Ecto neural progenitor cell (in vitro differentiated cells): ENCODE results near the gene PXN.
A peak's percentile ranks its signal among the peaks of the same experiment; 100 is the strongest.
"Not testable (repeated sequence)": the region's sequence is repeated elsewhere in the genome, so short reads cannot be mapped to it uniquely, and the experiment has no call there.

Experiments used
- DNase-seq: peaks from one replicate; pipeline ENCODE4 v3.0.0-alpha.2; 2018; ENCODE audit warnings: low spot score

Gene PXN

DNA sequence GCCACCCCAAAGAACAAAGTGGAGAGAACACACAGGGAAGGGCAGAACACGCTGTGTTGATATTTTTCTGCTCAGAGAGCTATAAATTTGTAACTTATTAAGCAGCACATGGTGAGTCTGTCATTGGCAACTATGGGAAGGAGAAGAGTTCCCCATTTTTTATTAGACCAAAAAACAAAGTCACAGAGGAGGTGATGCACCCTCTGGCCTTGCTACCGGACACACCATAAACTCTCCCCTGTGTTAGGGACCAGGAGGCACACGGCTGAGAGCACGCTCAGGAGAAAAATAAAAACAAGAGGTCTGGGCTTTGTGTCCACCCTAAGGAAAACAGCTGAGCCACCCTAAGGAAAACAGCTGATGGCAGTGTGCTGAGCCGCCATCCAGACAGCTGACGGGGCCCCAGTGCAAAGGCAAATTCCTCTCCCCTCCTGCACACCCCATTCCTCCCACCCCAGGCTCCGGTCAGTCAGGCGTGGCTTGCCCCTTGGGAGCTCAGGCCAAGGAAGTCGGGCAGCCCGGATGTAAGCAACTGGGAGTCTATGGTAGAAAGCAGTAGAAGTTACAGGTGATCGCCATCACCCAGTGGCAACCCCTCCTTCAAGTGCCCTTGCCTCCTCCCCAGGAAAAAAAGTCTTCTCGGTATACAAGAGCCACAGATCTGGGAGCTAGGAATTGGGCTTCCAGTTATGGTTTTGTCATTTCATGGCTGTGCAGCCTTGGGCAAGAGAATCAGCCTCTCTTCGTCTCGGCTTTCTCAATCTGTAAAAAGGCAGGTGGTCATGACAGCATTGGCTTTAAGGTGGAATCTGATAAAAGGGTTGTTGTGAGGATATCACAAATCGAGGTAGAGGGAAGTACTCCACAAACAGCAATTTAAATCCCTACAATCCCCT is 2.4 kb downstream of the PXN start:
- no peak for DNase-seq

DNA sequence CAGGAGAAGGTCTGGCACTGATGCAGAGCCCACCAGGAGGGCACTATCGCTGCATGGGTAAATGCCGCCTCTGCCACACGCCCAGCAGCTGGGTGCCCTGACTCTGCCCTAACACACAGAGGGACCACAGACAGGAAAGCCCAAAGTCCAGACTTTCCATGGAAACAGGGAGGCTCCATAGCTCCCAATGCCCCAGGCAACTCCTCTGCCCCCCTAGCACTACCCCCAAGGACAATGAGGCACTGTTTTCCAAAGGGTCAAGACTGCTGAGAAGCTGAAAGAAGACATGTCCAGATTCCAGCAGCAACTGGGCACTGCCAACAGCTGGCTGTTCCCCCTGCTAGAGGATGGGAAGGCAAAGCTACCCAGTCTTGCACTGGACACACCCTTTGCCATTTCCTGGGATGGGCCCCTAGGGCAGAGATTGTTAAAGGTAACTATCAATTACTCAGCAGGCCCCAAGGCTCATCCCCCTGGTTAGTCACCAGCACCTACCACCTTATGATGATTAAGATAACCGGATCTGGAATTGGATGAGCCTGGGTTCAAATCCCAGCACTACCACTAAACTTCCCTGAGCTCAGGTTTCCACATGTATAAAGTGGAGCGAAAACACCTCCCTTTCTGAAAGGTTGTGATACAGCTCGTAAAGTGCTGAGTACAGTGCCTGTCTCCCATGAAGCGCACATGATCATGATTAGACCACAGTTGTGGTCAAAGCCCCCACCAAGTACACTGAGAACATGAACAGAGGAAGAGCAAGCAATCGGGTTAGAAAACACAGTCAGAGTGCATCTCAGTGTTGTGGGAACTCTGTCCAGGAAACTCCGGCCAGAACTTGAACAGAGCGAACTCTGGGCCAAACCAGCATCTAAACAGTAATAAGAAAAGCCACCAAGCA is 3.3 kb downstream of the PXN start:
- DNase-seq, result no peak

DNA sequence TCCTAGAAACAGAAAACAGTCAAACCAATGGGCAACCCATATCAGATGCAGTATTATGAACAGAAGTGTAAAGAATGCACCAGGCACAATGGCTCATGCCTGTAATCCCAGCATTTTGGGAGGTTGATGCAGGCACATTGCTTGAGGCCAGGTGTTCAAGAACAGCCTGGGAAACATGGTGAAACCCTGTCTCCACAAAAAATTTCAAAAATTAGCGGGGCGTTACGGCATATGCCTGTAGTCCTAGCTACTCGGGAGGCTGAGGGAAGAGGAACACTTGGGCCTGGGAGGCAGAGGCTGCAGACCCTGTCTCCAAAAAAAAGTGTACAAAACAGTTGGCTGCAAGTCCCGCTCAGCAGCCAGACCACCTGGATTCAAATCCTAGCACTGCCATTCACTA is 4.9 kb downstream of the PXN start:
- DNase-seq, result no peak

DNA sequence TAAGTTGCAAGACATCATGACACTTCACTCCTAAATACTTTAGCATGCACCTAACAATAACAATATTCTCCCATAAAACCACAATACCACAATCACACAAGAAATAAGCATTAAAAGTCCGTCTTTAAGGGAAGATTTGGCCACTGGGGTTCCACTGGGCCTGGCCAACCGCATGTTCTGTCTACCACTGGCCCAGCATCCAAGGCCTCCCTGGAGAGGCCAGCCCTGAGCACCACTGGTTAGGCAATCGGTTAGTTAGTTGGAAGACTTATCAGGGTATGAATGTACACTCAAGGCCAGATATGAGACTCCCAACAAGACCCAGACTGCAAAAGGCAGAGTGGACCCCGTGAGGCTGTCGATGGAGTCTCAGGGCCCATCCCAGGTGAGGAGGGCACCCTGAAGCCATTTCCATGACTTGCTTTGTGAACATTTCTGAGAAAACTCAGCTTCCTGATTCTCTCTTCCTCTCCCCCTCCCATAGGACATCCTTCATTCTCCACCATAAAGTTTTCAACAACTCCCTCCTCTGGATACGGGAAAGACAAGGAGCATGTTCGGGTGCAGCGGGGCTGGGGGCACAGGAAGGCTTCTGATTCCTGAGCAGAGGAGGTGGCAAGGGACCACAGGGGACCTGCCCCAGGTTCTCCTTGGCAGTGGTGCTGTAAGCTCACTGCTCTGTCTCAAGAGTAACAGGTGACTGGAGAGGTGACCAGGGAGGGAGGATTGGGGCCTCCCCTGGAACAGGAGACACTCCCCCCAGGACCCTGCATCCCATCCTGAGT is 5.9 kb downstream of the PXN start:
- no peak for DNase-seq

DNA sequence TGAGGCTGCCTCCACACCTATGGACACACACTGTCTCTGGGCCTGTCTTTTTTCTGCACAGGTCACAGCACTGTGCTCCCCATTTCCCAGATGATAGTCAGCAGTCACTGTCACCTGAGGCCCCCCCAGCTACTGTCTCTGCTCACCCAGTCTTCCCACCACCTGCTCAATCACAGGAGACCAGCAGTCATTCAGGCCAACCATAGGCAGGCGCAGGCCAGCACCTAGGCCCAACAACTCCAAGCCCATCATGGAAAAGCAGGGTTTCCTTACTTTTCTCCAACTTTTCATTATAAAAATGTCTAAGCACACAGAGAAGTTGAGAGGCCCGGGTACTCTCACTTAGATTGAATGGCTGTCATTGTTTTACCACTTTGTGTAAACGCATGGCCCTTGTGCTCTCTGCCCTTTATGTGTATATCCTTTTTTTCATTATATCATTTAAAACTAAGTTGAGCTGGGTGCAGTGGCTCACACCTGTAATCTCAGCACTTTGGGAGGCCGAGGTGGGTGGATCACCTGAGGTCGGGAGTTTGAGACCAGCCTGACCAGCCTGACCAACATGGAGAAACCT is 7.1 kb downstream of the PXN start:
- DNase-seq, result no peak

DNA sequence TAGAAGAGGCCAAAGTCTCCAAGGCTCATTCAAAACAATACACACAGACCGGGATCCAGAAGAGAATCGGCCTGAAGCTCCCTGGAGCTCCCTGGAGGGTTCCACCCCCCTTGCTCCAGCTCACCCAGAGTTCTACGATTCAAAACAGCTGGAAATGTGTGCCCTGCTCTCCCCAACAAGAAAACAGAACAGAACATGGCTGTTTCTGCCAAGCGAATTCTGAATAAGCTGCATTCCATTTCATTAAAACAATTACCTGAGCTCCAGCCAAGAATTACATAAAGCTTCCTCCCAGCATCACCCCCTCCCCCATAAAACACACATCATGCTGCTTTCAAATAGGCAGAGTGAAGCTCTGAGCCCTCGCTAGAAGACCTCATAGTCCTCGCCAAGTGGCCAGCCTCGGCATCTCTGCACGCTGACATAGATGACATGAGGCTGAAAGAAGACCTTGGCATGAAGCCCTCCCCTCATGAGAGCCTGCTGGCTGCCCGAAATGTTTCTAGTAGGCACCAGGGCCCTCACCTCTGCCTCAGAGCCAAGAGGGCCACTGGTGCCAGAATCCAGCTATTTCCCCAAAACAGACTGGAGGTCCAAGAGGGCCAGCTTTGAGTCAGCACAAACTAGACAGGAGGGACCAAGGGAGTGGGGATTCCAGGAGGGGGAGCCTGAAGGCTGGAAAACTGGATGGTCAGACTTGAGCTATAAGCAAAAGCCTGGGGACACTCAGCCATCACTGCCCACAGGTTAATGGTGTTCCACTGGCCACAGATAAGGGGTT is 8.3 kb downstream of the PXN start:
- no peak for DNase-seq

DNA sequence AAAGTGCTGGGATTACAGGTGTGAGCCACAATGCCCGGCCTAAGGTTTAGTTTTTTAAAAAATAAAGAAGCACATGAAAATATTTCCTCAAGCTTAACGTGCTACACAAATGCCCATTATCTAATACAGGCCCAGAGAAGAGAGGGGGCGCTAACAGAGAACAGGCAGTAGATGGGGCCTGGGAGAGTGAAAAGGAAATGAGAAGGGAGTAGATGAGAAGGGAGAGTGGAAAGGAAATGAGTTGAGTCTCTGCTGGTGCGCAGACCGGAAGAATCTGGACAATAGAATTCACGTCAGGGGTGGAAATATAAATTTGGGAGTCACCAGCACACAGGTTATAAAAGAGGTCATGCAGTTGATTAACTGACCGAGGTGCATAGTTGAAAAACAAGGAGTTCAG is 10.7 kb downstream of the PXN start:
- no peak for DNase-seq

DNA sequence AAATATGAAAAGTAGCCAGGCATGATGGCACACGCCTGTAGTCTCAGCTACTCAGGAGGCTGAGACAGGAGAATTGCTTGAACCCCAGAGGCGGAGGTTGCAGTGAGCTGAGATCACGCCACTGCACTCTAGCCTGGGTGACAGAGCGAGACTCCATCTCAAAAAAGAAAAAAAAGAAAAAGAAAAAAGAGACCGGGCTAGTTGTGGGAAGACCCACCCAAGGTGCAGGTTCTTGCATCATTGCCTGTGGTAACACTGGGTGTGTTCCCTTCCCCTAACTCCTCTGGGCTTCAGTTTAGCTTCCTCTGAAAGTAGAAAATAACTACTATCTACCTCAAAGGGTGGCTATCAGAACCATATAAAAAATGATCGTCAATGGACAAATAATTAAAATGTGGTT is 12.2 kb downstream of the PXN start:
- not testable (repeated sequence) for DNase-seq

DNA sequence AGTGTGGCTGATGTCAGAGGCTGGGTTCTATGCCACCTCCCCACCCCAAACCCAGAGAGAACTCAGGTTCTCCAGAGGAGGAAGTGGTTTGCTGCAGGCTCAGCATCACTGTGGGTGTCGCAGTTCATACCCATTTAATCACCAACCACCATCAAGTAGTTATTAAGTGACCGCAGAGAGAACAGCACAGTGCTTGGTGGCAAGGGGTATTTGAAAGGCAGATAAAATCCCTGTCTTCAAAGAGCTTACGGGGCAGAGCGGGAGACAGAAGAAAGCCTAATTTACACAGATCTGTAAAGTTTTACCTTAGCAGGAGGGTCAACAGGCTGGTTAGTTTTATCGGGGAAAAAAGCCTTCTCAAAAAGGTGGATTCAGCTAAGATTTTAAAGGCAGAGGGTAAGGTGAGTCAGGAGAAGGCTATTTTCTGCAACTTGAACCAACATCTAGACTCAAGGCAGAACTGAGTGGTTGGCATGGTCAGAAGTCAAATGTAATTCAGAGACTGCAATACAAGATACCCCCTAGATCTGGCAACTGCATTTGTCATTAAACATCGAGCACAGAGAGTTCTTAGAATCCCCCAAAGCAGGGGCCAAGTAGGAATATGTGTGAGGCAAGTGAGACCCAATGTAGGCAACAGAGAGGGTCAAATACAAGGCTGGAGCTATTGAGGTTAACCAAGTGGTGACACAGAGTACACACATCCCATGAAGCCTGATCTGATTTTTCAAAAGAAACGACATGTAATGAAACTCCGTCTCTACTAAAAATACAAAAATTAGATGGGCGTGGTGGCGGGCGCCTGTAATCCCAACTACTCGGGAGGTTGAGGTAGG is 13.2 kb downstream of the PXN start:
- DNase-seq, result no peak

DNA sequence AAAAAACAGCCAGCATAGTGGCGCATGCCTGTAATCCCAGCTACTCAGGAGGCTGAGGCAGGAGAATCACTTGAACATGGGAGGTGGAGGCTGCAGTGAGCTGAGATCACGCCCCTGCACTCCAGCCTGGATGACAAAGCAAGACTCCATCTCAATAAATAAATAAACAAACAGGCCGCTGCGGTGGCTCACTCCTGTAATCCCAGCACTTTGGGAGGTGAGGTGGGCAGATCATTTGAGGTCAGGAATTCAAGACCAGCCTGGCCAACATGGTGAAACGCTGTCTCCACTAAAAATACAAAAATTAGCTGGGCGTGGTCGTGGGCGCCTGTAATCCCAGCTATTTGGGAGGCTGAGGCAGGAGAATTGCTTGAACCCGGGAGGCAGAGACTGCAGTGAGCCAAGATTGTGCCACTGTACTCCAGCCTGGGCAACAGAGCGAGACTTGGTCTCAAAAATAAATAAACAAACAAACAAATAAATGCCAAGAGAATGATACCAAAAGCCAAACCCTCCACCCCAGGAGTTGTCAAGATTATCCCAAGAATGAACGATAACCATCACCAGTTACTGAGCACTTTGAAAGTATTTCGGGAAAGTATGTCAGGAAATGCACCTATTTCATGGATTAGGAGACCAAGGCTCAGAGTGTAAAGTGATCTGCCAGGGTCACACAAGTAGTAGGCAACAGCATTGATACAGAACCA is 14.0 kb downstream of the PXN start:
- not testable (repeated sequence) for DNase-seq

DNA sequence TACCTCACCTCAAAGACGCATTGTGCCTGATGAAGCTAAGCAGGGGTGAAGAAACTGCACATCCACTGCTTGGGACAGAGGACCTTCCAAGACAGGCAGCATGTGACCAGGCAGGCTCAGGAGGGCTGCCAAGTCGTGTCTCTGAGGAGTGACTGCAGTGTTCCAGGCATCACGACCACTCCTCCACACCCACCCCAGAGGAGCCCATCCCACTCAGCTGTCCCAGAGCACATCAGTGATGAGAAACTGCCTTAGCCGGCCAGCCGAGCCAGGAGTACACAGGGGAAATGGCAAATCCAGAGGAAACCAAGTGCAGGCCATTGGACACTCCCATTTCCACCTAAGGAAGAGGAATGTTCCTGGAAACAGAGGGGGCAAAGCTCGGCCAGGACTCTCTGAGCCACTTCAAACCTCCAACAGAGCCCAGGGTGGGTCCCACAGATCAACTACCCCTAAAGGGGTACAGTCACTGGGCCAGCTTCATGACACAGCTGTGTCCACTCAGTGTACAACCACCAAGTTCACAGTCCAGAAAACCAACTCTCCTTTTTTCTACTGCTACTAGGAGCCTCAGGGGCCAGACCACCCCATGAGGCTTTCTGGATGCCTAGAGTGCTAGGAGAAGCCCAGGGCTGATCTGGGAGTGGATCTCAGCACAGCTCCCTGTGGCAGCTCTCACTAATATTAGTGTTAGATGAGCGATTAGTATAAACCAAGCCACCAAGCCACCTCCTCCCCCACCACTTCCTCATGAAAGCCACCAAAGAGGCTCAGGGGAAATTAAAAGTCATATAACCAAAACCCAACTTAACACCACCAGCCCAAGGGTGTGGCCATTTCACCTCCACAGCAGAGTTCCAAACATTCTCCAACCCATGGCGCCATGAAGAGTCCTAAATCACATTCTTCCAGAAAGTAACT is 15.4 kb downstream of the PXN start:
- DNase-seq, result no peak

DNA sequence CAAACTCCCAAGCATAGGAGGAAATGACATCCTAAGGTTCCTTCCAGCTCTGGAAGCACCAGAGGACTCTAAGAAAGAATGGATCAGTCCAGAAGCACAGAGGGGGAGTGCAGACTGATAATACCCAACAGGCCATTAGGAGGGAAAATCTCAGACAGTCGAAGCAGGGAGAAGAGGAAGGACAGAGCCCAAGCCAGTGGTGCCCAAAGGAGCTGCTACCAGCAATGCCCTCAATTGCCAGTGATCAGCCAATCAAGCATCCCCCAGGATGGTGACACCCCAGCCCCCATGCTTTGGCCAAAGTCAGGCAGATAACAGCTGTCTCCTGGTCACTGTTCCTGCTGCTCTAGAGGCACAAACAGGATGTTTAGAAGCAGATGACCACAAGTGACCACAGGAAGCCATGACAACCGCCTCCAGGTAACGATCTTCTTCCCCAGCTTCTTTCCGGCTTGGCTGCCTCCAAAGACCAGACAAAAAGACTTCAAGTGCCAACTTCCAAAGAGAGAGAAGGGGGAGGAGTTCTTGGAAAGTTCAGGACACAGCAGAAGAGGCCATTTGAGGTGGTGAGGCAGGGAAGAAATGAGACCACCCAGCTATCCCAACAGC is 16.2 kb downstream of the PXN start:
- no peak for DNase-seq

DNA sequence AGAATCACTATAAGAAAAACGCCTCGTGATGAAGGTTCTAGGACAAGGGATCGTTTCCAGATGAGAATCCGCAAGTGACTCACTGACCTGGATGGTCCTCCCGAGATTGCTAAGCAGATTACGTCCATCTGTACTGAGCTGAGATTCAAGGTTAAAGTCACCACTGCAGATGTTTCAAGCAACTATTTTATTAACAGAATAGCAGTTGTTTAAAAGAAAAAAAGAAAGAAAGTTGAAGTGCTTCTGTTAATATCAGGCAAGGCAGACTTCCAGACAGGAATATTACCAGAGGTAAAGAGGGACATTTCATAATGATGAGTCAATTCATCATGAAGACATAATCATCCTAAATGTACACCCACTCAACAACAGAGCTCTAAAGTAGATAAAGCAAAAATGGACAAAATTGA is 17.9 kb downstream of the PXN start:
- DNase-seq, result no peak

DNA sequence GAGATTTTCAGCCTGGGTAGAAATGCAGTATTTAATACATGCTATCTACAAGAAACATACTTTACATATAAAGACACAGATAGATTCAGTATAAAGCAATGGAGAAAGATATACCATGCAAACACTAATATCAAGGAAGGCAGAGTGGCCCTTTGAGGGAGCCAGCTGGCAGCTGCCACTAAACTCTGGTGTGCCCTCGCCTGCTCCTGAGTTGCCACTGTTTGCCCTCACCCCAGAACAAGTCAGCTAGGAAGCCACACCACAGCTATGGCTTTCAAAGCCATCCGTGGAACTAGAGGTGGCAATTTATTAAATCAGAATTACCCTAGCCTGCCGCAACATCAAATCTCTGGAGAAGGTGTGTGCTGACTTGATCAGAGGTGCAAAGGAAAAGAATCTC is 18.3 kb downstream of the PXN start:
- no peak for DNase-seq

DNA sequence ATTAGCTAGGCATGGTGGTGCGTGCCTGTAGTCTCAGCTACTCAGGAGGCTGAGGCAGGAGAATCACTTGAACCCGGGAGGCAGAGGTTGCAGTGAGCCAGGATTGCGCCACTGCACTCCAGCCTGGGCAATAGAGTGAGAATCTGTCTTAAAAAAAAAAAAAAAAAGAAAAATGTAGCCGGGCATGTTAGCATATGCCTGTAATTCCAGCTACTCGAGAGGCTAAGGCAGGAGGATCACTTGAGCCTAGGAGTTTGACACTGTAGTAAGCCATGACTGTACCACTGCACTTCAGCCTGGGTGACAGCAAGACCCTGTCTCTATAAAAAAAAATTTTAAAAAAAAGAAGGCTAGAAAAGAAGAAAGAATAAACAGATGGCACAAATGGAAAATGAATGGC is 18.8 kb downstream of the PXN start:
- DNase-seq, result not testable (repeated sequence)

DNA sequence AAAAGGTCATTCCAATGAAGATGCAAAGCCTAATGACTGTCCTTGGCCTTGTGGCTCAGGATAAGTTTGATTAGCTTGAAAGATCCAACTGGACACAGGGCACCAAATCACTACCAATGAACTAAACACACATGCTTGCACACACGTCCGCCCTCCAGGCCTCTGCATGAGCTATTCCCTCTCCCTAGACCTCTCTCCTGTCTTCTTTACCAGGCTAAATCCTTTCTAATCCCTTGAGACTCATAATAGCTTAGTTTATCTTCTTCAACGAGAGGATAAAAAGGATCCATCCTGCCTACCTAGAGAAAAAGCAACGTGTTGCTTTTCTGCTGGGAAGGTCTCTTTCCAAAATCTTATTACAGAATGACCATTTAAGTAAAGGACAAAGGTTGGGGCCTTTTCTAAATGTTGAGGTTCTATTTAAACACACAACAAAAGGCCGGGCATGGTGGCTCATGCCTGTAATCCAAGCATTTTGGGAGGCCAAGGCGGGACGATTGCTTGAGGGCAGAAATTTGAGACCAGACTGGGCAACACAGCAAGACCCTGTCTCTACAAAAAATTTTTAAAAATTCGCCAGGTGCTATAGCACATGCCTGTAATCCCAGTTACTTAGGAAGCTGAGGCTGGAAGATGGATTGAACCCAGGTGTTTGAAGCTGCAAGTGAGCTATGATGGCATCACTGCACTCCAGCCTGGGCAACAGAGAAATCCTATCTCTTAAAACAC is 22.4 kb downstream of the PXN start:
- peak; percentile 52 for DNase-seq

DNA sequence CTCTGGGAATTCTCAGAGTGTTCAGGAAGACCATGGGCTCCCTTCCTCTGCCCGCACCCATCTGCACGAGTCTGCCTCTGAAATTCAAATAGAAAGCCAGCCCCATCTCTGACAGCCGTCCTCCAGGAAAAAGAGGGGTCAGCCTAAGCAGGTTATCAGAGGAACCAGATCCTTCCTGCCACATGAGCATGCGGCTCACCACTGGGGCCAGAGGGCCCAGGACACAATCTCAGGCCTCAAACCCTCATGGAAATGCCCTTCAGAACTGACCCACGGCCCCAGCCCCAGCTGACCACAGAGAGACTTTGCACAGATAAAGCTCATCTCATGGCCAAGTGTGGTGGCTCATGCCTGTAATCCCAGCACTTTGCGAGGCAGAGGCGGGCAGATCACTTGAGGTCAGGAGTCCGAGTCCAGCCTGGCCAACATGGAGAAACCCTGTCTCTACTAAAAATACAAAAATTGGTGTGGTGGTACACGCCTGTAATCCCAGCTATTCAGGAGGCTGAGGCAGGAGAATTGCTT is 23.2 kb downstream of the PXN start:
- DNase-seq, result no peak
